Measurements from ENCODE around the gene FHOD3.
"Not testable (repeated sequence)": the region's sequence is repeated elsewhere in the genome, so short reads cannot be mapped to it uniquely, and the experiment has no call there.

Gene FHOD3

GRCh38 chr18:36354989-36355388, 57.5 kb downstream of the FHOD3 start:
- no peak for DNase-seq
- TF ChIP-seq CTCF (IDR thresholded peaks at IDR 0.05), result no peak
- no peaks in the 10 kb centered on the region for H3K27me3 Mint-ChIP-seq (ENCODE audit: low read depth, poor library complexity)
- peaks cover 30% of the 10 kb centered on the region for H3K4me1 Mint-ChIP-seq
- H3K36me3 Mint-ChIP-seq (ENCODE audit: low read depth), result peaks cover 24% of the 10 kb centered on the region
- no peak overlapping the region for H3K27ac Mint-ChIP-seq
- no peak overlapping the region for H3K4me3 Mint-ChIP-seq
- H3K9me3 Mint-ChIP-seq, result no peaks in the 10 kb centered on the region

GRCh38 chr18:36355511-36355910, 58.0 kb downstream of the FHOD3 start:
- Mint-ChIP-seq H3K27ac (no peak overlapping the region), H3K4me1 (peaks cover 25% of the 10 kb centered on the region), H3K4me3 (no peak overlapping the region), H3K27me3 (ENCODE audit: low read depth, poor library complexity) (peaks cover 3% of the 10 kb centered on the region), H3K9me3 (no peaks in the 10 kb centered on the region), H3K36me3 (ENCODE audit: low read depth) (peaks cover 24% of the 10 kb centered on the region)
- TF ChIP-seq CTCF (IDR thresholded peaks at IDR 0.05), result no peak
- no peak for DNase-seq

- peaks cover 32% of the 10 kb centered on the region for H3K36me3 Mint-ChIP-seq (ENCODE audit: low read depth)
- H3K27me3 Mint-ChIP-seq (ENCODE audit: low read depth, poor library complexity); H3K27ac Mint-ChIP-seq; H3K9me3 Mint-ChIP-seq; H3K4me3 Mint-ChIP-seq; DNase-seq: not testable (repeated sequence)
- H3K4me1 Mint-ChIP-seq, result peaks cover 13% of the 10 kb centered on the region
These were observed 59.2 kb downstream of the FHOD3 start for GRCh38 chr18:36356741-36357140.

GRCh38 chr18:36358141-36358540, 60.6 kb downstream of the FHOD3 start:
- TF ChIP-seq CTCF (IDR thresholded peaks at IDR 0.05), result no peak
- peaks cover 15% of the 10 kb centered on the region for H3K9me3 Mint-ChIP-seq

GRCh38 chr18:36360256-36360909, 62.9 kb downstream of the FHOD3 start:
- Mint-ChIP-seq H3K4me3 (no peak overlapping the region), H3K9me3 (peaks cover 24% of the 10 kb centered on the region), H3K27ac (no peak overlapping the region), H3K4me1 (peaks cover 4% of the 10 kb centered on the region), H3K36me3 (ENCODE audit: low read depth) (peaks cover 53% of the 10 kb centered on the region), H3K27me3 (ENCODE audit: low read depth, poor library complexity) (peaks cover 3% of the 10 kb centered on the region)
- no peak for TF ChIP-seq CTCF (IDR thresholded peaks at IDR 0.05)
- DNase-seq, result no peak

More at GRCh38 chr18:36358141-36358540, 60.6 kb downstream of the FHOD3 start:
- H3K4me3 Mint-ChIP-seq, result no peak overlapping the region
- DNase-seq, result no peak
- H3K36me3 Mint-ChIP-seq (ENCODE audit: low read depth), result peaks cover 46% of the 10 kb centered on the region
- H3K4me1 Mint-ChIP-seq, result peaks cover 4% of the 10 kb centered on the region
- H3K27me3 Mint-ChIP-seq (ENCODE audit: low read depth, poor library complexity), result peaks cover 3% of the 10 kb centered on the region
- H3K27ac Mint-ChIP-seq, result no peak overlapping the region

GRCh38 chr18:36364911-36365624, 67.6 kb downstream of the FHOD3 start:
- DNase-seq, result no peak
- peaks cover 3% of the 10 kb centered on the region for H3K27me3 Mint-ChIP-seq (ENCODE audit: low read depth, poor library complexity)
- TF ChIP-seq CTCF (IDR thresholded peaks at IDR 0.05), result no peak
- peak overlapping the region; percentile 44 for H3K27ac Mint-ChIP-seq
- H3K9me3 Mint-ChIP-seq, result peaks cover 24% of the 10 kb centered on the region
- H3K4me1 Mint-ChIP-seq, result peaks cover 22% of the 10 kb centered on the region
- peaks cover 33% of the 10 kb centered on the region for H3K36me3 Mint-ChIP-seq (ENCODE audit: low read depth)
- H3K4me3 Mint-ChIP-seq, result no peak overlapping the region

Data from nephron progenitor cell (in vitro differentiated cells).